IPS DF 6.9 (cell line): ENCODE measurements around the gene TMEM272.
A peak's percentile ranks its signal among the peaks of the same experiment; 100 is the strongest.

ENCODE experiments used
- DNase-seq: peaks from one replicate; pipeline ENCODE4 v3.0.0-alpha.2; 2013; ENCODE audit warnings: low read depth, low spot score
- H3K27ac ChIP-seq: one replicate; pipeline ENCODE4 v1.5.1; 2013; ENCODE audit warnings: low read length, control low read depth
- H3K27me3 ChIP-seq: 2 replicates; pipeline ENCODE4 v1.6.1; 2013; ENCODE audit warnings: mild to moderate bottlenecking, low read length; ENCODE audit not compliant: control insufficient read depth, insufficient read depth
- H3K36me3 ChIP-seq: 2 replicates; pipeline ENCODE4 v1.6.1; 2013; ENCODE audit warnings: low read length; ENCODE audit not compliant: control insufficient read depth, insufficient read depth
- H3K4me1 ChIP-seq: 2 replicates; pipeline ENCODE4 v1.6.1; 2013; ENCODE audit warnings: low read length; ENCODE audit not compliant: control insufficient read depth, insufficient read depth
- H3K4me3 ChIP-seq: 2 replicates; pipeline ENCODE4 v1.5.1; 2013; ENCODE audit warnings: mild to moderate bottlenecking, low read length
- H3K9me3 ChIP-seq: 2 replicates; pipeline ENCODE4 v1.6.1; 2013; ENCODE audit warnings: low read length, inconsistent platforms; ENCODE audit not compliant: control insufficient read depth, insufficient read depth
- WGBS: extraction: QIAGEN DNeasy Blood & Tissue Kit; methylation state at CpG from one replicate; pipeline ENCODE4 v1.1.7; 2013; ENCODE audit warnings: mixed read lengths, missing lambda C conversion rate; ENCODE audit not compliant: insufficient read length, insufficient coverage; 5-methylcytosine and 5-hydroxymethylcytosine counted together

The TMEM272 gene

GRCh38 chr13:51805313-51805712 lies 39.7 kb downstream of the TMEM272 start:
- H3K9me3 ChIP-seq = no peaks in the 10 kb centered on the region
- H3K36me3 ChIP-seq = no peaks in the 10 kb centered on the region
- WGBS = no CpG with 5 or more reads among the region's 4 CpGs

GRCh38 chr13:51804295-51805172 lies 40.4 kb downstream of the TMEM272 start:
- DNase-seq = no peak
- Histone ChIP-seq H3K27me3 (no peaks in the 10 kb centered on the region), H3K4me3 (peak overlapping the region; percentile 80; the same call in 1 of the 2 replicates), H3K27ac (no peak overlapping the region), H3K9me3 (no peaks in the 10 kb centered on the region), H3K36me3 (no peaks in the 10 kb centered on the region), H3K4me1 (peaks cover 5% of the 10 kb centered on the region)
- no CpG with 5 or more reads among the region's 31 CpGs for WGBS

More at GRCh38 chr13:51805313-51805712, 39.7 kb downstream of the TMEM272 start:
- Histone ChIP-seq H3K4me3 (no peak overlapping the region), H3K27ac (no peak overlapping the region), H3K27me3 (no peaks in the 10 kb centered on the region), H3K4me1 (peaks cover 5% of the 10 kb centered on the region)
- no peak for DNase-seq

GRCh38 chr13:51803422-51804294 lies 41.3 kb downstream of the TMEM272 start, which contains the start of gene DHRS12:
DHRS12 (minus strand) TSS chr13:51804163; CDS start chr13:51799659, 4,504 bp downstream.
- H3K4me1 ChIP-seq = peaks cover 5% of the 10 kb centered on the region
- H3K9me3 ChIP-seq = no peaks in the 10 kb centered on the region
- WGBS = no CpG with 5 or more reads among the region's 91 CpGs
- H3K27me3 ChIP-seq = no peaks in the 10 kb centered on the region
- H3K36me3 ChIP-seq = no peaks in the 10 kb centered on the region
- no peak for DNase-seq
- H3K4me3 ChIP-seq = peak within 1 kb of the TSS; percentile 80
- no peak within 1 kb of the TSS for H3K27ac ChIP-seq

GRCh38 chr13:51802631-51803418 lies 42.2 kb downstream of the TMEM272 start:
- H3K36me3 ChIP-seq = no peaks in the 10 kb centered on the region
- no peaks in the 10 kb centered on the region for H3K27me3 ChIP-seq
- no peaks in the 10 kb centered on the region for H3K9me3 ChIP-seq
- H3K4me1 ChIP-seq = peaks cover 7% of the 10 kb centered on the region
- H3K4me3 ChIP-seq = peak overlapping the region; percentile 80; the same call in 1 of the 2 replicates
- WGBS = no CpG with 5 or more reads among the region's 9 CpGs
- no peak overlapping the region for H3K27ac ChIP-seq
- no peak for DNase-seq

GRCh38 chr13:51801631-51802099 lies 43.3 kb downstream of the TMEM272 start:
- WGBS = no CpG with 5 or more reads among the region's 7 CpGs
- Histone ChIP-seq H3K27me3 (no peaks in the 10 kb centered on the region), H3K27ac (no peak overlapping the region), H3K36me3 (no peaks in the 10 kb centered on the region), H3K9me3 (no peaks in the 10 kb centered on the region), H3K4me1 (peaks cover 10% of the 10 kb centered on the region), H3K4me3 (no peak overlapping the region)
- DNase-seq = no peak

GRCh38 chr13:51800486-51800885 lies 44.5 kb downstream of the TMEM272 start:
- no peaks in the 10 kb centered on the region for H3K9me3 ChIP-seq
- no CpG with 5 or more reads among the region's 5 CpGs for WGBS
- H3K36me3 ChIP-seq = no peaks in the 10 kb centered on the region
- H3K4me1 ChIP-seq = peaks cover 10% of the 10 kb centered on the region
- H3K27ac ChIP-seq = no peak overlapping the region
- no peak for DNase-seq
- H3K4me3 ChIP-seq = no peak overlapping the region
- H3K27me3 ChIP-seq = no peaks in the 10 kb centered on the region

- no peak for DNase-seq
These were observed 45.7 kb downstream of the TMEM272 start for GRCh38 chr13:51799261-51799660.

GRCh38 chr13:51797664-51798488 lies 47.1 kb downstream of the TMEM272 start:
- no peak for DNase-seq
- WGBS = no CpG with 5 or more reads among the region's 12 CpGs
- H3K4me3 ChIP-seq = no peak overlapping the region

More at GRCh38 chr13:51799261-51799660, 45.7 kb downstream of the TMEM272 start:
- Histone ChIP-seq H3K4me3 (no peak overlapping the region), H3K27me3 (no peaks in the 10 kb centered on the region), H3K9me3 (no peaks in the 10 kb centered on the region), H3K4me1 (peaks cover 6% of the 10 kb centered on the region), H3K36me3 (no peaks in the 10 kb centered on the region), H3K27ac (no peak overlapping the region)
- no CpG with 5 or more reads among the region's 12 CpGs for WGBS

GRCh38 chr13:51796546-51796945 lies 48.4 kb downstream of the TMEM272 start:
- no peak overlapping the region for H3K4me3 ChIP-seq
- no peaks in the 10 kb centered on the region for H3K9me3 ChIP-seq
- no peak for DNase-seq
- H3K27me3 ChIP-seq = no peaks in the 10 kb centered on the region
- peaks cover 5% of the 10 kb centered on the region for H3K4me1 ChIP-seq
- no peak overlapping the region for H3K27ac ChIP-seq
- no CpG with 5 or more reads among the region's 7 CpGs for WGBS
- no peaks in the 10 kb centered on the region for H3K36me3 ChIP-seq

More at GRCh38 chr13:51797664-51798488, 47.1 kb downstream of the TMEM272 start:
- Histone ChIP-seq H3K9me3 (no peaks in the 10 kb centered on the region), H3K4me1 (peaks cover 6% of the 10 kb centered on the region), H3K27ac (no peak overlapping the region), H3K36me3 (no peaks in the 10 kb centered on the region), H3K27me3 (no peaks in the 10 kb centered on the region)
